ENCODE data around the gene GH1.

Gene GH1

GRCh38 chr17:63930951-63931575 lies 12.4 kb upstream of the GH1 start:
- in situ Hi-C loops (cut with HindIII; ENCODE audit: low pct_ligation_motif_present, low sequenced_read_pairs): no loop called here
- Histone ChIP-seq H3K27me3 (replicated peaks) (no peaks in the 10 kb centered on the region), H3K36me3 (replicated peaks) (no peaks in the 10 kb centered on the region), H3K4me3 (ENCODE audit: low read depth, low read length) (no peak overlapping the region), H3K27ac (no peak overlapping the region)
- no peak for DNase-seq
- TF ChIP-seq, protein P1, sequence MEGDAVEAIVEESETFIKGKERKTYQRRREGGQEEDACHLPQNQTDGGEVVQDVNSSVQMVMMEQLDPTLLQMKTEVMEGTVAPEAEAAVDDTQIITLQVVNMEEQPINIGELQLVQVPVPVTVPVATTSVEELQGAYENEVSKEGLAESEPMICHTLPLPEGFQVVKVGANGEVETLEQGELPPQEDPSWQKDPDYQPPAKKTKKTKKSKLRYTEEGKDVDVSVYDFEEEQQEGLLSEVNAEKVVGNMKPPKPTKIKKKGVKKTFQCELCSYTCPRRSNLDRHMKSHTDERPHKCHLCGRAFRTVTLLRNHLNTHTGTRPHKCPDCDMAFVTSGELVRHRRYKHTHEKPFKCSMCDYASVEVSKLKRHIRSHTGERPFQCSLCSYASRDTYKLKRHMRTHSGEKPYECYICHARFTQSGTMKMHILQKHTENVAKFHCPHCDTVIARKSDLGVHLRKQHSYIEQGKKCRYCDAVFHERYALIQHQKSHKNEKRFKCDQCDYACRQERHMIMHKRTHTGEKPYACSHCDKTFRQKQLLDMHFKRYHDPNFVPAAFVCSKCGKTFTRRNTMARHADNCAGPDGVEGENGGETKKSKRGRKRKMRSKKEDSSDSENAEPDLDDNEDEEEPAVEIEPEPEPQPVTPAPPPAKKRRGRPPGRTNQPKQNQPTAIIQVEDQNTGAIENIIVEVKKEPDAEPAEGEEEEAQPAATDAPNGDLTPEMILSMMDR (IDR thresholded peaks at IDR 0.05; ENCODE audit: low read depth, low read length, missing control alignments): no peak

DNA sequence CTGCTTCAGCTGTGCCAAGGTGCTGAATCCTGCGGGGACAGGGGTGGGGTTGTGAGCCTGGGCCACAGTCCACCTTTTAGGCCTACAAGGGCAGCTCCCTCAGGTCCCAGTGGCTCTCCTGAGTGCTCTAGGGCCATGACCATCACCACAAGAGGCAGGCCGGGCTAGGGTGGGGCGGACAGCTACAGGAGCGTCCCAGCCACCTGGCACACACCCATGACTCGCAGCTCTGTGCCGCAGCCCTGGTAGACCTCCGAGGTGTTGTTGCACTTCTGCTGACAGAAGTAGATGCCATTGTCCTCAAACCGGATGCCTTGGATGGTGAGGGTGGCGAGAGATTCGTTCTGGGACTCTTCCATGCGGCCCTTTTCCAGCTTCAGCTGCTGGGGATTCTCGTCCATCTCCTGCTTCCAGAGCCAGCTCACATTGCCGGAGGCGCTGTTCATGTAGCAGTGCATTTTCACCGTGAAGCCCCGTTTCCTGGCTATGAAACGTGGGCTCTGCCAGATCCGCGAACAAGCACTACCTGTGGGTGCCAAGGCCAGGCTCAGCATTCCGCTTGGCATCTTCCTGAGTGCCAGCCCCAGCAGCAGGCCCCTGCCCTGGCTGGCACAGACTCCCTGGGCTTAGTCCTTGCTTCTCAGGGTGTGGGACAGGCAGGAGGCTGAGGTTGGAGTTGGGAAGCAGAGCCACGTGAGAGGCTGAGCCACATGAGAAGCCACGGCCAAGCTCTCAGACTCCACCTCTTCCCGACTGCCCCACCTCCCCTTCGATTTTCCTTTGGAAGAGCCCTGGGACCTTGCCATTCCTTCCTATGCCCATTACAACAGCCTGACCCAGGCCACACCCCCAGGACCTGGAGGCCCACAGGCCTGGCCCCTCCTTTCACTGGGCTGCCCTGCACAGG lies 11.5 kb upstream of the GH1 start:
- in situ Hi-C loops (cut with HindIII; ENCODE audit: low pct_ligation_motif_present, low sequenced_read_pairs): no loop called here
- TF ChIP-seq, protein P1 (IDR thresholded peaks at IDR 0.05; ENCODE audit: low read depth, low read length, missing control alignments): no peak
- no peak overlapping the region for H3K4me3 ChIP-seq (ENCODE audit: low read depth, low read length)
- H3K36me3 ChIP-seq (replicated peaks): no peaks in the 10 kb centered on the region
- H3K27me3 ChIP-seq (replicated peaks): no peaks in the 10 kb centered on the region
- no peak overlapping the region for H3K27ac ChIP-seq
- DNase-seq: no peak

DNA sequence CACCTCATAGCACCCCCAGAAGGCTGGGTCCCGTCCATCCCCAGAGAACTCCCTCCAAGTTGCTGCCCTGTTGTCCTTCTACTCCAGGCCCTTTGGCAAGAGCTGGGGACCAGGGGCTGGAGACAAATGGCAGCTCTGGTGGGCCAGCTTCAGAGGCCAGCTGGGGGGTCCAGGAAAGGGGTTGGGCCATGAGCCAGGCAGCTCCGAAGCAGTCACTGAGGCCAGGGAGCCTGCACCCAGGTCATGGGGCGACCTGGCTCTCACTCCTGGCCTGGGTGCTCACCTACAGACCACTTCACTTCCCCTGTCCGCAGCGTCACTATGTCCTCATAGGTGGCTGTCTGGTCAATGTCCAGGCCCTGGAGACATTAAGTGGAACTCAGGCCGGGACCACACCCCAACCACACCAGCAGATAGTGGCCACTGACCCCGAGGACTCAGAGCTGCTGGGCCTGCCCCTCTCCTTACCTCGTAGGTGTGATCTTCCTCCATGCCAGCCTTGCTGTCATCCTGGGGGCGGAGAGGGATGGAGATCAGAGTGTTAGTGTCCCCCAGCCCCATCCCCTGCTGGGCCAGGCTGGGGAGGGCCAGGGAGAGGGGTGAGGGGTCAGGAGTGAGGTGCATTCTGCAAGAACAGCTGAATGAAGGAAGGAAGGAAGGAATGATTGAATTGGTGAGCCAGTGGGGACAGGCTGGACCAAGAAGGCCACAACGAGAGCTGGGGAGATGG lies 10.5 kb upstream of the GH1 start:
- TF ChIP-seq, protein P1 (IDR thresholded peaks at IDR 0.05; ENCODE audit: low read depth, low read length, missing control alignments): no peak
- in situ Hi-C loops (cut with HindIII; ENCODE audit: low pct_ligation_motif_present, low sequenced_read_pairs): no loop called here

GRCh38 chr17:63928172-63928666 lies 9.6 kb upstream of the GH1 start:
- Histone ChIP-seq H3K27ac (no peak overlapping the region), H3K27me3 (replicated peaks) (no peaks in the 10 kb centered on the region), H3K4me3 (ENCODE audit: low read depth, low read length) (no peak overlapping the region), H3K36me3 (replicated peaks) (no peaks in the 10 kb centered on the region)
- in situ Hi-C loops (cut with HindIII; ENCODE audit: low pct_ligation_motif_present, low sequenced_read_pairs): no loop called here
- no peak for DNase-seq
- TF ChIP-seq, protein P1 (IDR thresholded peaks at IDR 0.05; ENCODE audit: low read depth, low read length, missing control alignments): no peak

More for the DNA sequence above, 10.5 kb upstream of the GH1 start:
- no peaks in the 10 kb centered on the region for H3K36me3 ChIP-seq (replicated peaks)
- H3K4me3 ChIP-seq (ENCODE audit: low read depth, low read length): no peak overlapping the region
- no peaks in the 10 kb centered on the region for H3K27me3 ChIP-seq (replicated peaks)
- no peak overlapping the region for H3K27ac ChIP-seq
- no peak for DNase-seq

DNA sequence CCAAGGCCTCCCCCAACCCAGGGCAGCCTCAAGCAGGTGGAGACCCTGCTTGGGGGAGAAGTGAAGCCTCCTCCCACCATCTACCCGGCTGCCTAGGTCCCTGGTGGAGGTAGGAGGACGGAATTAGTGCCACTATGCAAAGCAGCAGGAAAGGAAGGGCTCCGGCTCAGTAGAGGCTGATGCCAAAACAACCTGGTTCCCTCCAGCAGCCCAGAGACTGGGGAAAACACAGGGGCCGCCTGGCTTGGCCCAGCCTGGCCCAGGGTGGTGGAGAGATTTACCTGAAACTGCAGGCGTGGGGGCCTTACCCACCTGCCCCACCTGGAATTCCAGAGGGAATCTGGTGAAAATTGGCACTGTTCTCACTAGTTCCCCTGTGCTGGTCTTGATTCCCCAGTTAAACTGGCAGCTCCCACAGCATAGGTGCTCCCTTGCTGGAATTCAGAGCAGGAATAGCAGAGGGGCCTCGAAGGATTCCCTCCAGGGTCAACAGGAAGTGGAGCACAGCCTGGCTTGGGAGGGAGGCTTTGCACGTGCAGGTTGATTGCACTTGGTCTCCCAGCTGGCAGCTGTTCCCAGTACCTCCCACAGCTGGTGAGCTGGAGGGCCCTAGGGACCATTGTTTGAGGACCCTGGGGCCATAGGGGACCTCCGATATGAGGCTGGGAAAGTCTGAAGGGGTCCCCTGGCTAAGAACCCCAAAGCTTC lies 9.0 kb upstream of the GH1 start:
- H3K4me3 ChIP-seq (ENCODE audit: low read depth, low read length): no peak overlapping the region
- DNase-seq: no peak
- H3K36me3 ChIP-seq (replicated peaks): no peaks in the 10 kb centered on the region
- H3K27ac ChIP-seq: no peak overlapping the region
- no peaks in the 10 kb centered on the region for H3K27me3 ChIP-seq (replicated peaks)
- in situ Hi-C loops (cut with HindIII; ENCODE audit: low pct_ligation_motif_present, low sequenced_read_pairs): no loop called here
- TF ChIP-seq, protein P1 (IDR thresholded peaks at IDR 0.05; ENCODE audit: low read depth, low read length, missing control alignments): no peak

Measured in brain microvascular endothelial cell (primary cell).